Measurements from ENCODE around the gene FCHSD1.
A peak's percentile ranks its signal among the peaks of the same experiment; 100 is the strongest.
"Not testable (repeated sequence)": the region's sequence is repeated elsewhere in the genome, so short reads cannot be mapped to it uniquely, and the experiment has no call there.

Gene FCHSD1

GRCh38 chr5:141628175-141628788 lies 22.9 kb downstream of the FCHSD1 start:
- H3K4me3 ChIP-seq (ENCODE audit: low read length) = no peak overlapping the region
- DNase-seq (ENCODE audit: low read depth, low spot score) = no peak

- DNase-seq (ENCODE audit: low read depth, low spot score) = no peak
- H3K4me3 ChIP-seq (ENCODE audit: low read length) = no peak overlapping the region
Measured at GRCh38 chr5:141623611-141624010, 27.6 kb downstream of the FCHSD1 start.

GRCh38 chr5:141623186-141623585 lies 28.0 kb downstream of the FCHSD1 start:
- no peak overlapping the region for H3K4me3 ChIP-seq (ENCODE audit: low read length)

GRCh38 chr5:141618804-141619554 lies 32.2 kb downstream of the FCHSD1 start, which contains the start of gene DIAPH1:
DIAPH1 (minus strand) TSS chr5:141619000; CDS start chr5:141618914, 86 bp downstream.
- peak within 1 kb of the TSS; percentile 73 for H3K4me3 ChIP-seq (ENCODE audit: low read length)
- DNase-seq (ENCODE audit: low read depth, low spot score) = peak; percentile 95

More at GRCh38 chr5:141623186-141623585, 28.0 kb downstream of the FCHSD1 start:
- peak; percentile 70 for DNase-seq (ENCODE audit: low read depth, low spot score)

GRCh38 chr5:141618030-141618803 lies 33.0 kb downstream of the FCHSD1 start:
- DNase-seq (ENCODE audit: low read depth, low spot score) = no peak
- H3K4me3 ChIP-seq (ENCODE audit: low read length) = peak overlapping the region; percentile 73

GRCh38 chr5:141617682-141618029 lies 33.6 kb downstream of the FCHSD1 start:
- peak overlapping the region; percentile 73 for H3K4me3 ChIP-seq (ENCODE audit: low read length)
- no peak for DNase-seq (ENCODE audit: low read depth, low spot score)

- H3K4me3 ChIP-seq (ENCODE audit: low read length) = peak overlapping the region; percentile 73
- DNase-seq (ENCODE audit: low read depth, low spot score) = no peak
Measured at GRCh38 chr5:141617128-141617527, 34.1 kb downstream of the FCHSD1 start.

GRCh38 chr5:141615991-141616720 lies 35.1 kb downstream of the FCHSD1 start:
- no peak for DNase-seq (ENCODE audit: low read depth, low spot score)
- H3K4me3 ChIP-seq (ENCODE audit: low read length) = peak overlapping the region; percentile 73

- DNase-seq (ENCODE audit: low read depth, low spot score) = no peak
- no peak overlapping the region for H3K4me3 ChIP-seq (ENCODE audit: low read length)
Measured at GRCh38 chr5:141613344-141613743, 37.9 kb downstream of the FCHSD1 start.

- DNase-seq (ENCODE audit: low read depth, low spot score) = no peak
- H3K4me3 ChIP-seq (ENCODE audit: low read length) = no peak overlapping the region
Measured at GRCh38 chr5:141611289-141611688, 39.9 kb downstream of the FCHSD1 start.

GRCh38 chr5:141609921-141610320 lies 41.3 kb downstream of the FCHSD1 start:
- not testable (repeated sequence) for H3K4me3 ChIP-seq (ENCODE audit: low read length); DNase-seq (ENCODE audit: low read depth, low spot score)

- no peak overlapping the region for H3K4me3 ChIP-seq (ENCODE audit: low read length)
Measured at GRCh38 chr5:141609044-141609443, 42.2 kb downstream of the FCHSD1 start.

GRCh38 chr5:141608557-141608956 lies 42.7 kb downstream of the FCHSD1 start:
- H3K4me3 ChIP-seq (ENCODE audit: low read length) = no peak overlapping the region

More at GRCh38 chr5:141609044-141609443, 42.2 kb downstream of the FCHSD1 start:
- DNase-seq (ENCODE audit: low read depth, low spot score) = no peak

GRCh38 chr5:141608046-141608445 lies 43.2 kb downstream of the FCHSD1 start:
- no peak overlapping the region for H3K4me3 ChIP-seq (ENCODE audit: low read length)
- no peak for DNase-seq (ENCODE audit: low read depth, low spot score)

More at GRCh38 chr5:141608557-141608956, 42.7 kb downstream of the FCHSD1 start:
- no peak for DNase-seq (ENCODE audit: low read depth, low spot score)

GRCh38 chr5:141605523-141606277 lies 45.5 kb downstream of the FCHSD1 start:
- H3K4me3 ChIP-seq (ENCODE audit: low read length) = peak overlapping the region; percentile 16
- DNase-seq (ENCODE audit: low read depth, low spot score) = peak; percentile 99

GRCh38 chr5:141603923-141604717 lies 47.1 kb downstream of the FCHSD1 start:
- H3K4me3 ChIP-seq (ENCODE audit: low read length) = peak overlapping the region; percentile 32
- DNase-seq (ENCODE audit: low read depth, low spot score) = no peak

GRCh38 chr5:141602606-141603005 lies 48.6 kb downstream of the FCHSD1 start:
- H3K4me3 ChIP-seq (ENCODE audit: low read length) = peak overlapping the region; percentile 10
- no peak for DNase-seq (ENCODE audit: low read depth, low spot score)

Measured in Jurkat, Clone E6-1 (cell line).